ENCODE results near the gene TMEM255B. TPM values are rescaled to one million over a fixed set of nuclear protein-coding genes. Genes with fewer than 3 reads are reported as not detected.

The TMEM255B gene
- total RNA-seq, 1 experiment from 2014 or later: 7.0 TPM

- ChIA-PET CTCF (interaction anchor here (0.6 kb wide), 2 partner anchors 74 to 356 kb away, joined by 3 read pairs; no protein-coding TSS in a partner anchor), POLR2A (interaction anchor here (0.7 to 4.2 kb wide), 7 partner anchors 10 to 120 kb away, joined by 3 to 52 read pairs (median 8); partner anchors contain the start of gene GAS6)
- DNase-seq (ENCODE audit: unreplicated experiment): no peak
- intact Hi-C loops (cut with micrococcal nuclease): loop anchor here (2.0 kb wide), 1 partner anchor 13 kb away; no protein-coding TSS in a partner anchor
- Mint-ChIP-seq H3K4me3 (ENCODE audit: unreplicated experiment) (no peak overlapping the region), H3K9me3 (ENCODE audit: unreplicated experiment) (no peaks in the 10 kb centered on the region), H3K27me3 (ENCODE audit: insufficient read depth, unreplicated experiment) (no peaks in the 10 kb centered on the region), H3K36me3 (ENCODE audit: insufficient read depth, unreplicated experiment) (peaks cover 22% of the 10 kb centered on the region), H3K27ac (ENCODE audit: low read depth, unreplicated experiment) (no peak overlapping the region), H3K4me1 (ENCODE audit: insufficient read depth, unreplicated experiment) (peaks cover 7% of the 10 kb centered on the region)
- BruUV-seq (replicated peaks): no TSS peak
- TF ChIP-seq CTCF (IDR thresholded peaks at IDR 0.05; ENCODE audit: unreplicated experiment): no peak
These were observed 91.1 kb downstream of the TMEM255B start for GRCh38 chr13:113849981-113850721.

GRCh38 chr13:113850722-113851479, 91.9 kb downstream of the TMEM255B start:
- intact Hi-C loops (cut with micrococcal nuclease): no loop called here
- Mint-ChIP-seq H3K36me3 (ENCODE audit: insufficient read depth, unreplicated experiment) (peaks cover 15% of the 10 kb centered on the region), H3K4me3 (ENCODE audit: unreplicated experiment) (no peak overlapping the region), H3K4me1 (ENCODE audit: insufficient read depth, unreplicated experiment) (peaks cover 5% of the 10 kb centered on the region), H3K9me3 (ENCODE audit: unreplicated experiment) (no peaks in the 10 kb centered on the region), H3K27ac (ENCODE audit: low read depth, unreplicated experiment) (no peak overlapping the region), H3K27me3 (ENCODE audit: insufficient read depth, unreplicated experiment) (no peaks in the 10 kb centered on the region)
- CTCF ChIA-PET: interaction anchor here (0.6 kb wide), 1 partner anchor 355 kb away, joined by 3 read pairs; no protein-coding TSS in a partner anchor
- TF ChIP-seq CTCF (IDR thresholded peaks at IDR 0.05; ENCODE audit: unreplicated experiment): no peak
- BruUV-seq (replicated peaks): no TSS peak
- POLR2A ChIA-PET: interaction anchor here (1.4 to 4.2 kb wide), 3 partner anchors 10 to 13 kb away, joined by 5 to 52 read pairs (median 19); no protein-coding TSS in a partner anchor
- DNase-seq (ENCODE audit: unreplicated experiment): no peak

- Mint-ChIP-seq H3K36me3 (ENCODE audit: insufficient read depth, unreplicated experiment) (peaks cover 10% of the 10 kb centered on the region), H3K4me3 (ENCODE audit: unreplicated experiment) (no peak overlapping the region), H3K27ac (ENCODE audit: low read depth, unreplicated experiment) (no peak overlapping the region), H3K27me3 (ENCODE audit: insufficient read depth, unreplicated experiment) (no peaks in the 10 kb centered on the region), H3K4me1 (ENCODE audit: insufficient read depth, unreplicated experiment) (peaks cover 9% of the 10 kb centered on the region), H3K9me3 (ENCODE audit: unreplicated experiment) (no peaks in the 10 kb centered on the region)
- POLR2A ChIA-PET: interaction anchor here (1.0 kb wide), 1 partner anchor 14 kb away, joined by 4 read pairs; no protein-coding TSS in a partner anchor
- no peak for TF ChIP-seq CTCF (IDR thresholded peaks at IDR 0.05; ENCODE audit: unreplicated experiment)
- intact Hi-C loops (cut with micrococcal nuclease): no loop called here
- BruUV-seq (replicated peaks): no TSS peak
- CTCF ChIA-PET: no interaction called here
- DNase-seq (ENCODE audit: unreplicated experiment): no peak
These were observed 92.4 kb downstream of the TMEM255B start for GRCh38 chr13:113851480-113851803.

GRCh38 chr13:113851826-113852535, 93.0 kb downstream of the TMEM255B start:
- TF ChIP-seq CTCF (IDR thresholded peaks at IDR 0.05; ENCODE audit: unreplicated experiment): no peak
- H3K4me1 Mint-ChIP-seq (ENCODE audit: insufficient read depth, unreplicated experiment): peaks cover 10% of the 10 kb centered on the region
- H3K4me3 Mint-ChIP-seq (ENCODE audit: unreplicated experiment): no peak overlapping the region
- H3K36me3 Mint-ChIP-seq (ENCODE audit: insufficient read depth, unreplicated experiment): peaks cover 7% of the 10 kb centered on the region
- no peak for DNase-seq (ENCODE audit: unreplicated experiment)
- H3K27me3 Mint-ChIP-seq (ENCODE audit: insufficient read depth, unreplicated experiment): no peaks in the 10 kb centered on the region
- BruUV-seq (replicated peaks): no TSS peak
- intact Hi-C loops (cut with micrococcal nuclease): no loop called here
- ChIA-PET POLR2A (interaction anchor here (1.0 kb wide), 1 partner anchor 14 kb away, joined by 4 read pairs; no protein-coding TSS in a partner anchor), CTCF (no interaction called here)
- H3K27ac Mint-ChIP-seq (ENCODE audit: low read depth, unreplicated experiment): no peak overlapping the region
- no peaks in the 10 kb centered on the region for H3K9me3 Mint-ChIP-seq (ENCODE audit: unreplicated experiment)

Measured in MCF 10A (cell line).